Omental fat pad (tissue), 4 donors: Measurements from ENCODE around the gene SETD5. TPM values are rescaled to one million over a fixed set of nuclear protein-coding genes. Genes with fewer than 3 reads are reported as not detected.

Experiments used
- ATAC-seq: fragments of 150-250 bp; one replicate; pipeline ENCODE4 v1.9.1; 2016; ENCODE audit warnings: mild to moderate bottlenecking, moderate library complexity; ENCODE audit not compliant: low FRiP score
- DNase-seq: peaks from one replicate; pipeline ENCODE4 v3.0.0-alpha.2; 2019; ENCODE audit warnings: low spot score
- CTCF ChIP-seq, 3 donors: fragments of 450-650 bp; IDR thresholded peaks; one replicate each; pipeline ENCODE4 v1.5.1; 2016 to 2017; ENCODE audit warnings: antibody characterized with exemption in 3 of 3, mild to moderate bottlenecking in 3 of 3, moderate library complexity in 2 of 3
- total RNA-seq, 4 donors: library from RNA; depleted of rRNA; stranded (reverse); fragments of >200 nt; gene quantifications; one replicate each; pipeline ENCODE4 v1.1.0, GENCODE V29; 2016

The SETD5 gene
- total RNA-seq, 4 donors from 2014 or later: 86.4 to 120 (median 99.3) TPM

- DNase-seq: no peak
- no peak for ATAC-seq
- no peak for TF ChIP-seq CTCF (IDR thresholded peaks at IDR 0.05)
These were observed 11.1 kb downstream of the SETD5 start for GRCh38 chr3:9408546-9408945.

GRCh38 chr3:9409981-9410854, 12.8 kb downstream of the SETD5 start:
- no peak for TF ChIP-seq CTCF (IDR thresholded peaks at IDR 0.05)
- ATAC-seq (no peak), DNase-seq (no peak)

- no peak for DNase-seq
- no peak for ATAC-seq
- TF ChIP-seq CTCF (IDR thresholded peaks at IDR 0.05): no peak
These were observed 13.9 kb downstream of the SETD5 start for GRCh38 chr3:9411302-9411701.

- DNase-seq (no peak), ATAC-seq (no peak)
- TF ChIP-seq CTCF (IDR thresholded peaks at IDR 0.05): no peak
These were observed 14.9 kb downstream of the SETD5 start for GRCh38 chr3:9412293-9412692.

GRCh38 chr3:9414826-9415225, 17.4 kb downstream of the SETD5 start:
- TF ChIP-seq CTCF (IDR thresholded peaks at IDR 0.05): no peak
- ATAC-seq (no peak), DNase-seq (no peak)

GRCh38 chr3:9415485-9416138, 18.2 kb downstream of the SETD5 start:
- ATAC-seq (no peak), DNase-seq (no peak)
- no peak for TF ChIP-seq CTCF (IDR thresholded peaks at IDR 0.05)
